Gastrocnemius medialis (tissue), 4 donors: ENCODE data around the gene TNXB. TPM values are rescaled to one million over a fixed set of nuclear protein-coding genes. Genes with fewer than 3 reads are reported as not detected.

Experiments
- ATAC-seq, 2 donors: fragments of 150-250 bp; one replicate each; pipeline ENCODE4 v1.9.1; 2016
- DNase-seq, 2 donors: peaks; one replicate each; pipeline ENCODE4 v3.0.0-alpha.2; 2019
- H3K27ac ChIP-seq, 4 donors: fragments of 200-600 bp; sonication (generic); 1 replicate in 1 of 4; 2 replicates in 3 of 4; pipeline ENCODE4 v1.5.1; 2016 to 2018; ENCODE audit warnings: mild to moderate bottlenecking in 2 of 4, moderate library complexity in 1 of 4
- H3K27me3 ChIP-seq, 3 donors: fragments of 200-600 bp; sonication (generic) in 2 of 3; 1 replicate in 1 of 3; 2 replicates in 2 of 3; pipeline versions ENCODE4 v1.5.1 to v1.6.0; 2016 to 2019; ENCODE audit warnings: mild to moderate bottlenecking in 1 of 3, moderate library complexity in 1 of 3
- H3K36me3 ChIP-seq, 2 donors: fragments of 200-600 bp; sonication (generic) in 1 of 2; one replicate each; pipeline ENCODE4 v1.5.1; 2017 to 2018
- H3K4me1 ChIP-seq, 2 donors: fragments of 200-600 bp; sonication (generic) in 1 of 2; one replicate each; pipeline ENCODE4 v1.5.1; 2016 to 2017; ENCODE audit warnings: mild to moderate bottlenecking in 2 of 2
- H3K4me3 ChIP-seq, 4 donors: fragments of 200-600 bp; sonication (generic) in 3 of 4; 1 replicate in 1 of 4; 2 replicates in 3 of 4; pipeline ENCODE4 v1.5.1; 2016 to 2019; ENCODE audit warnings: mild to moderate bottlenecking in 2 of 4
- H3K9me3 ChIP-seq, 3 donors: fragments of 200-600 bp; sonication (generic) in 2 of 3; 1 replicate in 1 of 3; 2 replicates in 2 of 3; pipeline ENCODE4 v1.5.1; 2016 to 2019
- POLR2A ChIP-seq, 2 donors: fragments of 450-650 bp; IDR thresholded peaks; one replicate each; pipeline ENCODE4 v1.6.1; 2017; ENCODE audit warnings: antibody characterized with exemption in 2 of 2, mild to moderate bottlenecking in 2 of 2, moderate library complexity in 2 of 2
- in situ Hi-C, 4 donors: fragments of 200-750 bp; cut with MboI; loops; one replicate each; pipeline versions ENCODE4 v1.15.0 to v1.8.0; 2017; ENCODE audit warnings: low sequenced_read_pairs in 4 of 4
- intact Hi-C: fragments of 100-400 bp; cut with DNase I; formaldehyde crosslinking; loops from one replicate; pipeline ENCODE4 v1.15.1; 2023; ENCODE audit warnings: low total_unique reads
- total RNA-seq, 4 donors: library from RNA; depleted of rRNA; stranded (reverse); fragments of >200 nt; gene quantifications; one replicate each; pipeline versions ENCODE4 v1.1.0 to v1.2.3, GENCODE V29; 2016
- TF ChIP-seq, protein P1 (sequence below), 5 experiments: fragments of 450-650 bp in 3 of 5; fragments of 200-600 bp in 2 of 5; sonication (generic) in 2 of 5; IDR thresholded peaks in 4 of 5; conservative IDR thresholded peaks in 1 of 5; 1 replicate in 4 of 5; 2 replicates in 1 of 5; pipeline ENCODE4 v1.5.1; 2016 to 2019; ENCODE audit warnings: antibody characterized with exemption in 5 of 5, mild to moderate bottlenecking in 3 of 5, moderate library complexity in 3 of 5

The TNXB gene
- total RNA-seq, 4 donors from 2014 or later, result 12.0 to 37.0 (median 33.5) TPM

DNA sequence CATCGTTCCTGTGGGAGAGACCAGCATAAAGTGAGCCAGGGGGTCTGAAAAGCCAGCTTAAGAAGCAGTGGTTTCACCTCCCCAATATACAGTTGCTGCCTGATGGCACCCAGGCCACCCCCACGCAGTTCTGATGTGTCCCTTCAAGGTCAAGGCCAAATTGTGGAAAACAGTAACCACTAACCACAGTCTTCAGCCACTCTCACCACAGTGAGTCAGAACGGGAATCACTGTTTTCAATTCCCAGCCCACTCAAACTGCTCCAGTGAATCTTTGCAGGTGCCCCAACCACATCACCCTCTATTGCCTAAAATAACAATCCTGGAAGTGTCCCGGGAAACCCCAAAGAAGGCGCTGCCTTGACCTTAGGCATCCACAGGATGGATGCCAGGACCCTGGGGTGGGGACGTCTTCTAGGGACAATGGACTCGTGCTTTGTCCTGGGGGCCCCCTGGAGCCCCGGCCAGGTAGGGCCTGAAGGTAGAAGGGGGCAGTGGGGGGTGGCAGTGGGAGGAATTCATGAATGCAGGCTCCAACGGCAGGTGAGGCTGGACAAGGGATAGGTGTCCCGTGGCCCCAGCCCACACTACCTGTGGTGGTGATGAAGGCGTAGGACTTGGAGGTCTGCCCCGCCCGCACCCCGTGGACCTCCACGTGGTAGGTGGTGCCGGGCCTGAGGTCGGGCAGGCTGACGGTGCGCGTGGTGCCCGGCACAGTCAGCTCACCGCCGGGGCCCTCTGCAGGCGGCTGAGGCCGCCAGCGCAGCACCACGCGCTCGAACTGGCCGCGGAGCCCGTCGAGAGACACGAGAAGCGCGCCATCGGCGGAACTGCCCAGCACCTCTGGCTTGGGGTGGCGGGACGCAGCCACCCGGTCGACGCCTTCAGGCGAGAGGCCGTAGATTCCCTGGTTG lies 22.2 kb downstream of the TNXB start:
- TF ChIP-seq POLR2A (IDR thresholded peaks at IDR 0.05), result no peak
- TF ChIP-seq, protein P1, sequence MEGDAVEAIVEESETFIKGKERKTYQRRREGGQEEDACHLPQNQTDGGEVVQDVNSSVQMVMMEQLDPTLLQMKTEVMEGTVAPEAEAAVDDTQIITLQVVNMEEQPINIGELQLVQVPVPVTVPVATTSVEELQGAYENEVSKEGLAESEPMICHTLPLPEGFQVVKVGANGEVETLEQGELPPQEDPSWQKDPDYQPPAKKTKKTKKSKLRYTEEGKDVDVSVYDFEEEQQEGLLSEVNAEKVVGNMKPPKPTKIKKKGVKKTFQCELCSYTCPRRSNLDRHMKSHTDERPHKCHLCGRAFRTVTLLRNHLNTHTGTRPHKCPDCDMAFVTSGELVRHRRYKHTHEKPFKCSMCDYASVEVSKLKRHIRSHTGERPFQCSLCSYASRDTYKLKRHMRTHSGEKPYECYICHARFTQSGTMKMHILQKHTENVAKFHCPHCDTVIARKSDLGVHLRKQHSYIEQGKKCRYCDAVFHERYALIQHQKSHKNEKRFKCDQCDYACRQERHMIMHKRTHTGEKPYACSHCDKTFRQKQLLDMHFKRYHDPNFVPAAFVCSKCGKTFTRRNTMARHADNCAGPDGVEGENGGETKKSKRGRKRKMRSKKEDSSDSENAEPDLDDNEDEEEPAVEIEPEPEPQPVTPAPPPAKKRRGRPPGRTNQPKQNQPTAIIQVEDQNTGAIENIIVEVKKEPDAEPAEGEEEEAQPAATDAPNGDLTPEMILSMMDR (IDR thresholded peaks at IDR 0.05 in 4 of 5, conservative IDR thresholded peaks at IDR 0.05 in 1 of 5), result no peak
- H3K9me3 ChIP-seq, result no peaks in the 10 kb centered on the region

DNA sequence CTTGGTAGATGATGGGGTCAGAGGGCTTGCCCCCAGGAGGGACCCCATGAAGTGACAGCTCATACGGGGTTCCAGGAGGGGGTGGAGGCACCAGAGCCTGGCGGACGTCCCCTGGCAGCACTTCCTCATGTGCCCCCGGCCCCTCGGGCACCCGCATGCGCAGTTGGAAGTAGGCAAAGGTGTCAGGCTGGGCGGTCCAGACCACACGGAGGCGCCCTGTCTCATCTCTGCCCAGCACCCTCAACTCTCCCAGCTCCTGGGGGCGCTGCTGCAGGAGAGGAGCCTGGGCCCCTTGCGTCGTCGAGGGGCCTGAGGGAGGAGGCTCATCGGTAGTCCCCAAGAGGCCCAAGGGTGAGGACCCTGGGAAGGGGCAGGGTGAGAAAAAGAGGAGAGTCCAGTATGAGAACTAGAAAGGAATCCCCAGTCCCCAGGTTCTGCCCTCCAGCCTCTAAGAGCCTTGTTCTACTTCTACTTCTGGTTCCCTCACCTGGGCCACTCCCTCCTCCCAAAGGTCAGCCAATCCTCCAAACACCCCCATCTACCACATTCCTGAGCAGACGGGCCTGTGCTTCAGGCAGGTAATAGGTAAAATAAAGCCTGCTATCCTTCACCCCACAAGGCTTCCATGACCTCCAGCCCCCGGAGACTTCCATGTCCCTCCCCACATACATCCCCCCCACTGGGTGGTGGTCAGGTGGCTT lies 23.2 kb downstream of the TNXB start:
- intact Hi-C loops (loop anchor here (2.0 kb wide), 1 partner anchor 27 kb away; no protein-coding TSS in a partner anchor), in situ Hi-C loops (no loop called here)
- ATAC-seq, result no peak
- H3K27ac ChIP-seq, result peak overlapping the region in 1 of 4 donors; percentile 69
- H3K36me3 ChIP-seq, result no peaks in the 10 kb centered on the region
- no peak for DNase-seq
- H3K9me3 ChIP-seq, result no peaks in the 10 kb centered on the region
- H3K4me3 ChIP-seq, result no peak overlapping the region
- H3K27me3 ChIP-seq, result peaks cover 0 to 5% (median 2%) of the 10 kb centered on the region in 3 donors
- TF ChIP-seq, protein P1 (IDR thresholded peaks at IDR 0.05 in 4 of 5, conservative IDR thresholded peaks at IDR 0.05 in 1 of 5), result no peak
- TF ChIP-seq POLR2A (IDR thresholded peaks at IDR 0.05), result no peak
- H3K4me1 ChIP-seq, result no peaks in the 10 kb centered on the region

More for the DNA sequence above, 22.2 kb downstream of the TNXB start:
- Histone ChIP-seq H3K27ac (peak overlapping the region; percentile 69 to 77 (median 74)), H3K27me3 (peaks cover 0 to 5% (median 2%) of the 10 kb centered on the region in 3 donors), H3K36me3 (no peaks in the 10 kb centered on the region), H3K4me1 (no peaks in the 10 kb centered on the region), H3K4me3 (peak overlapping the region in 1 of 4 donors; percentile 28)
- in situ Hi-C loops, result no loop called here
- DNase-seq (no peak), ATAC-seq (no peak)
- intact Hi-C loops, result loop anchor here (2.0 kb wide), 1 partner anchor 26 kb away; no protein-coding TSS in a partner anchor

DNA sequence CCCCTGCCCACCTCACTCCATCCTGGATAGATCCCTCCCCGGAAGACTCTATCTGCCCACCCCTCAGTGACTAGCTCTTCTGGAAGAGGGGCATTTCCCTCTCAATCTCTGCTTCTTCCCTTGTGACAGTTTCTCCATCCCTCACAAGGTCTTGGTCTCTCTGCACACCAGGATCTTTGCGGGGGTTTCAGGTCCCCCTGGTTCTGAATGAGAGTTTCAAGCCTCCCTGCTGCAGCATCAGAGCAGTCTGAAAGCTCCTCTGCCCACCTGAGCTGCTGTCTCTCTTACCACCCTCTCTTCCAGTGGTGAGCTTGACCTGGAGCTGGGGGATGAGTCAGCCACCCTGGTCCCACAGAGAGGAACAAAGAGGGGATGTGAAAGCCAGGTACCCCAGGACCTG lies 24.4 kb downstream of the TNXB start:
- Histone ChIP-seq H3K4me3 (no peak overlapping the region), H3K36me3 (no peaks in the 10 kb centered on the region), H3K27me3 (peaks cover 0 to 5% (median 2%) of the 10 kb centered on the region in 3 donors), H3K9me3 (no peaks in the 10 kb centered on the region), H3K27ac (no peak overlapping the region), H3K4me1 (no peaks in the 10 kb centered on the region)
- DNase-seq (no peak), ATAC-seq (no peak)
- intact Hi-C loops (no loop called here), in situ Hi-C loops (no loop called here)
- no peak for TF ChIP-seq POLR2A (IDR thresholded peaks at IDR 0.05)
- TF ChIP-seq, protein P1 (IDR thresholded peaks at IDR 0.05 in 4 of 5, conservative IDR thresholded peaks at IDR 0.05 in 1 of 5), result no peak

DNA sequence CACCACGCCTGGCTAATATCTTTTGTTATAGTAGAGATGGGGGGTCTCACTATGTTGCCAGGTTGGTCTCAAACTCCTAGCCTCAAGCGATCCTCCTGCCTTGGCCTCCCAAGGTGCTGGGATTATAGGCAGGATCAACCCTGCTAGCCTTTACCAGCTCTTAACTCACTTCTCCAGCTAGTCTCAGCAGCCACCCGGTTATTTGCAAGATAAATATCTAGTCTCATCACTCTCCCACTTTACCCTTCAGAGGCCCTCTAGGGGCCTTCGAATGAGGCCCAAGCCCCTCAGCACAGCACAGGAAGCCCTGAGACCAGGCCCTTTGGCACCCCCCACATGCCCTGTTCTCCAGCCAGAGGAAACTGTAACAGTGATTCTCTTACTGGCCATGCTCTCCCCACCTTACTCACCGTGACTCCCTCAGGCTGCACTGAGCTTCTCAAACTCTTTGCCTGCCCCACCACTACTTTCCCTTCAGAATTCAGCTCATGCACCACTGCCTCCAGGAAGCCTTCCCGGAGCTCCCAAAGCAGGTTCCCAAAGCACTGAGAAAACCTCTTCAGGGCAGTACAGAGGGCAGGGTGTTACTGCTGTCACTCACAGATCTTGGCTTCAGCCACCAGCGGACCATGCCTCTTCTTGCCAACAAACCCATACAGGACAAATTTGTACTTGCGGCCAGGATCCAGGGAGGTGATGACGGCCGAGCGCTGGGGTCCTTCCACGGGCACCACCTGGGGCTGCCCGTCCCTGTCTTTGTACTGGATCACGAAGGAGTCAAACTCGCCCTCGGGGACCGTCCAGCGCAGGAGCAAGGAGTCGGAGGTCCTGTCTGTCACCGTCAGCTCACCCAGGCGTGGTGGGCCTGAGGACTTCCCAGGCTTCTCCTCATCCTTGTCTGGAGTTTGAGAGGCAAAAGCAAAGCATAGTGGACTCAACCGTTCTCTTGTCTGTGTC lies 25.0 kb downstream of the TNXB start:
- H3K27ac ChIP-seq, result peak overlapping the region in 2 of 4 donors; percentile 34 to 41
- no peaks in the 10 kb centered on the region for H3K9me3 ChIP-seq
- intact Hi-C loops (no loop called here), in situ Hi-C loops (no loop called here)
- H3K27me3 ChIP-seq, result peaks cover 0 to 5% (median 2%) of the 10 kb centered on the region in 3 donors
- H3K4me3 ChIP-seq, result no peak overlapping the region
- ATAC-seq (no peak), DNase-seq (no peak)
- no peaks in the 10 kb centered on the region for H3K4me1 ChIP-seq
- TF ChIP-seq, protein P1 (IDR thresholded peaks at IDR 0.05 in 4 of 5, conservative IDR thresholded peaks at IDR 0.05 in 1 of 5), result no peak
- no peak for TF ChIP-seq POLR2A (IDR thresholded peaks at IDR 0.05)
- H3K36me3 ChIP-seq, result no peaks in the 10 kb centered on the region
